HG02981 (cell line): ENCODE data around the gene HEXIM1.

ENCODE experiments used
- ATAC-seq: cut with Tn5 transposase; IDR thresholded peaks from one replicate; pipeline ENCODE4 v1.9.1; 2021; ENCODE audit warnings: mild to moderate bottlenecking, moderate library complexity; ENCODE audit not compliant: unreplicated experiment

HEXIM1 gene

DNA sequence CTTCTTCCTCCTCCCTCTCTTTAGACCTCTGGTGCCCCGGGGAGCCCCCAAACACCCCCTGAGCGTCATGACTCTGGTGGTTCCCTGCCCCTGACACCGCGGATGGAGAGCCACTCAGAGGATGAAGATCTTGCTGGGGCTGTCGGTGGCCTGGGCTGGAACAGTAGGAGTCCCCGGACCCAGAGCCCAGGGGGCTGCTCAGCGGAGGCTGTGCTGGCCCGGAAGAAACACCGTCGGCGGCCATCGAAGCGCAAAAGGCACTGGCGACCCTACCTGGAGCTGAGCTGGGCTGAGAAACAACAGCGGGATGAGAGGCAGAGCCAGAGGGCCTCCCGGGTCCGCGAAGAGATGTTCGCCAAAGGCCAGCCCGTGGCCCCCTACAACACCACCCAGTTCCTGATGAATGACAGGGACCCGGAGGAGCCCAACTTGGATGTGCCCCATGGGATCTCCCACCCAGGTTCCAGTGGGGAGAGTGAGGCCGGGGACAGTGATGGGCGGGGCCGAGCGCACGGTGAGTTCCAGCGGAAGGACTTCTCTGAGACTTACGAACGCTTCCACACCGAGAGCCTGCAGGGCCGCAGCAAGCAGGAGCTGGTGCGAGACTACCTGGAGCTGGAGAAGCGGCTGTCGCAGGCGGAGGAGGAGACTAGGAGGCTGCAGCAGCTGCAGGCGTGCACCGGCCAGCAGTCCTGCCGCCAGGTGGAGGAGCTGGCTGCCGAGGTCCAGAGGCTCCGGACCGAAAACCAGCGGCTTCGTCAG, 20.9 kb downstream of the HEXIM1 start:
- ATAC-seq: no peak

- ATAC-seq: no peak
These were observed 22.1 kb downstream of the HEXIM1 start for GRCh38 chr17:45170280-45170930.

- ATAC-seq: no peak
These were observed 22.7 kb downstream of the HEXIM1 start for GRCh38 chr17:45170931-45171337.

- ATAC-seq: no peak
These were observed 23.3 kb downstream of the HEXIM1 start for GRCh38 chr17:45171338-45172231.

GRCh38 chr17:45172232-45172540, 23.9 kb downstream of the HEXIM1 start:
- ATAC-seq: no peak

DNA sequence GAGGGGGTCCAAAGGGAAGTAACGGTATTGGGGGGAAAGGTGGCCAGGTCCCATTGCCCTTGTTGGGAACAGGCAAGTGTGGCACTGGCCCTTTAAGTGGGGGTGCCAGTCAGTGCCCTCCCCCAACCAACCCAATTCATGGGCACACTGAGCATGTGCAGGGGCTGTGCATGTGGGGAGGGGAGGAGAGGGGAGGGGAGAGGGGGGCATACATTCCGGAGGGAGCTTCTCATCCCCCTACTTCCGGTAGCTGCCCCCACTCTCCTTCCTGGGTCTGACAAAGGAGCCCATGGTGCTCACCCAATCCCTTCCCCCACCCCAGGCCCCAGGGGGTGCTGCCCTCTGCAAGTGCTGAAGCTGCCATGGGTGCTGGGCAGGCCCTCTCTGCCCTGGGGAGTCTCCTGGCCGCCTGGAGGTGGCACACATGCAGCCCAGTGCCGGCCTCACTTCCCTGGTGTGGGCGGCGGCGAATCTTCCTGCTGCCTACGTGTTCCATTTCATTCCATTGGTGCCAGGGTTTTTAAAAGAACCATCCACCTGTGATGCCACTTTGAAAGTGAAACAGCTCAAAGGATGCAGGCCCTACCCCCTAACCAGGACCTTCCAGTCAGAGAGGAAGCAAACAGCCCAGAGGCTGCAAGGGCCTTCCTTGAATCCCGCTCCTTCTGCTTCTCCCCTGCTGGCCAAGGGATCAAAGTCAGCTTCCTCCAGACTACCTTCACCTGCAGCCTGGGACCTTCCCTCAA, 24.4 kb downstream of the HEXIM1 start:
- no peak for ATAC-seq

GRCh38 chr17:45175759-45176115, 27.5 kb downstream of the HEXIM1 start:
- ATAC-seq: no peak

DNA sequence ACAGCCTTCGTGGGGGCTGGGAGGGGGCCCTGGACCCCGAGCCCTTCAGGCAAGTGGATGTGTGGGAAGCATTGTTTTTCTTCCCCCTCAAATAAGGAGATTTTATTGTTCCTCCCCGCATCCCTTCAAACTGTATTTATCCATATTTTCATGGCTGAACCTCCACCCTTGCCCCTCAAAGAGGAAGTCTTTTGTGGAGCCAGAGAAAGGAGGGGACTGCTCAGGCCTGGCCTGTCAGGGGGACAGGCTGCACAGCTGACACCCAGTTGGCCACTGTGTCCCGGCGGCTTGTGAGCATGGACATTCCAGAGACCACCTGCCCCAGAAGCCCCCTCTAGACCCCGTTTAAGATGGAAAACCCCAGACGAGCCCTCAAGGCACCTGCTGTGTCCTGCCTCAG, 29.3 kb downstream of the HEXIM1 start:
- ATAC-seq: no peak

DNA sequence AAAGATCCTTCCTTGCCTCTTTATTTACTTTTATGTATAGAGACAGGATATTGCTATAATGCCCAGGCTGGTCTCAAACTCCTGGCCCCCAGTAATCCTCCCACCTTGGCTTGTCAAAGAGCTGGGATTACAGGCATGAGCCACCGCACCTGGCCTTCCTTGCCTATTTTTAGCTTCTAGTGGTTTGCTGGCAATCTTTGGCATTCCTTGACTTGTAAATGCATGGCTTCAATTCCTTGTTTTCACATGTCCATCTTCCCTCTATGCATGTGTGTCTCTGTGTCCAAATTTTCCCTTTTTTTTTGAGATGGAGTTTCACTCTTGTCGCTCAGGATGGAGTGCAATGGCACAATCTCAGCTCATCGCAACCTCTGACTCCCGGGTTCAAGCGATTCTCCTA, 35.9 kb downstream of the HEXIM1 start:
- ATAC-seq: no peak

DNA sequence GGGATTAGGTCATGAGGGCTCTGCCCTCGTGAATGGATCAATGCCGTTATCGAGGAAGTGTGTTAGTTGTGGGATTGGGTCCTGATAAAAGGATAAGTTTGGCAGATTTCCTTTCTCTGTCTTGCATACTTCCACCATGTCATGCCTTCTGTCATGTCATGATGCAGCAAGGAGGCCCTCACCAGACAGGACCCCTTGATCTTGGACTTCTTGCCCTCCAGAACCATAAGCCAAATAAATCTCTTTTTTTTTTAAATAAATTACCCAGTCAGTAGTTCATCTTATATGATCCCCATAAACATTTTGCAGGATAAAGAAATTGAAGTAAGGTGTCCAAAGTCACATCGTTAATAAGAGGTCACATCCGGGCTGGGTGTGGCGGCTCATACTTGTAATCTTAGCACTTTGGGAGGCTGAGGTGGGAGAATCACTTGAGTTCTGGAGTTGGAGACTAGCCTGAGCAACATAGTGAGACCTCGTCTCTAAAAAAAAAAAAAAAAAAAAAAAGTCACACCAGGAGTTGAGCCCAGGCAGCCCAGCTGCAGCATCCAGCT, 38.6 kb downstream of the HEXIM1 start:
- ATAC-seq: no peak

- no peak for ATAC-seq
These were observed 40.7 kb downstream of the HEXIM1 start for GRCh38 chr17:45189009-45189408.

GRCh38 chr17:45190503-45191255, 42.4 kb downstream of the HEXIM1 start:
- ATAC-seq: no peak

GRCh38 chr17:45195424-45195823, 47.1 kb downstream of the HEXIM1 start:
- ATAC-seq: no peak

GRCh38 chr17:45197108-45197507, 48.8 kb downstream of the HEXIM1 start:
- no peak for ATAC-seq

- no peak for ATAC-seq
These were observed 49.5 kb downstream of the HEXIM1 start for GRCh38 chr17:45197555-45198334.

DNA sequence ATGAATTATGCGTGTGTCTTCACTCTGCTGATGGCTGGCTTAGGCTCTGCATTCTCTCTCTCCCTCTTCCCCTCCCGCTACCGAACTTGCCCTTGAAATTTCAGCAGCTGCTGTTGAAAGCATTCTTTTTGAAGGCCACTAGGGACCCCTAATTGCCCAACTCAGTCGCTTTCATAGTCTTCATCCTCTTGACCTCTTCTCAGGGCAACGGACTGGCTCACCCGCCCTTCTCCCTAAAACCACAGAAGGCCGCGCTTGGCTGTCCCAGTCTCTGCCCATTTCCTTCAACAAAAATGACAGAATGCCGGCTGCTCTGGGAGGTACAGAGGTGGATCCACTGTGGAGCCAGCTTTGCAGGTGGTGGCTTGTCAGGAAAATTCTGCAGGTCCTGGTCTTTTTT, 52.4 kb downstream of the HEXIM1 start:
- no peak for ATAC-seq

DNA sequence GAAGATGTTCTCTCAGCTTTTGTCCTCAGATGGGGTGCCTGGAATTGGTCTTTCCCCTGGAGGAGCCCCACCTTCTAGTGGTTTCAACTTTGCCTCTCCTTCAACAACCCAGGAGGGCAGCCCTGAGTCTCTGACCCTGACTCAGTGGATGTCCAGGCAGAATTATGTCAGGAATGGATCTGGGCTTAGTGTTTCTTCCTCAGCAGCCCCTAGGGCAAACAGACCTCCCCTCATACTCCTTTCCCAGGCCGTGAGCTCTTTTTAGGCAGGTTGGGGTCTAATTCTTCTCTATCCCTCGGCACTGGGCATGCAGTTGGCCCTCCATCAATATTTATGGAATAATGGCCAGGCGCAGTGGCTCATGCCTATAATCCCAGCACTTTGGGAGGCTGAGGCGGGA, 53.2 kb downstream of the HEXIM1 start:
- no peak for ATAC-seq
